ENCODE measurements around the gene CCDC87.

- TF ChIP-seq, protein P1, sequence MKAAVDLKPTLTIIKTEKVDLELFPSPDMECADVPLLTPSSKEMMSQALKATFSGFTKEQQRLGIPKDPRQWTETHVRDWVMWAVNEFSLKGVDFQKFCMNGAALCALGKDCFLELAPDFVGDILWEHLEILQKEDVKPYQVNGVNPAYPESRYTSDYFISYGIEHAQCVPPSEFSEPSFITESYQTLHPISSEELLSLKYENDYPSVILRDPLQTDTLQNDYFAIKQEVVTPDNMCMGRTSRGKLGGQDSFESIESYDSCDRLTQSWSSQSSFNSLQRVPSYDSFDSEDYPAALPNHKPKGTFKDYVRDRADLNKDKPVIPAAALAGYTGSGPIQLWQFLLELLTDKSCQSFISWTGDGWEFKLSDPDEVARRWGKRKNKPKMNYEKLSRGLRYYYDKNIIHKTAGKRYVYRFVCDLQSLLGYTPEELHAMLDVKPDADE (IDR thresholded peaks at IDR 0.05): no peak
- TF ChIP-seq, protein P2, sequence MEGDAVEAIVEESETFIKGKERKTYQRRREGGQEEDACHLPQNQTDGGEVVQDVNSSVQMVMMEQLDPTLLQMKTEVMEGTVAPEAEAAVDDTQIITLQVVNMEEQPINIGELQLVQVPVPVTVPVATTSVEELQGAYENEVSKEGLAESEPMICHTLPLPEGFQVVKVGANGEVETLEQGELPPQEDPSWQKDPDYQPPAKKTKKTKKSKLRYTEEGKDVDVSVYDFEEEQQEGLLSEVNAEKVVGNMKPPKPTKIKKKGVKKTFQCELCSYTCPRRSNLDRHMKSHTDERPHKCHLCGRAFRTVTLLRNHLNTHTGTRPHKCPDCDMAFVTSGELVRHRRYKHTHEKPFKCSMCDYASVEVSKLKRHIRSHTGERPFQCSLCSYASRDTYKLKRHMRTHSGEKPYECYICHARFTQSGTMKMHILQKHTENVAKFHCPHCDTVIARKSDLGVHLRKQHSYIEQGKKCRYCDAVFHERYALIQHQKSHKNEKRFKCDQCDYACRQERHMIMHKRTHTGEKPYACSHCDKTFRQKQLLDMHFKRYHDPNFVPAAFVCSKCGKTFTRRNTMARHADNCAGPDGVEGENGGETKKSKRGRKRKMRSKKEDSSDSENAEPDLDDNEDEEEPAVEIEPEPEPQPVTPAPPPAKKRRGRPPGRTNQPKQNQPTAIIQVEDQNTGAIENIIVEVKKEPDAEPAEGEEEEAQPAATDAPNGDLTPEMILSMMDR (conservative IDR thresholded peaks at IDR 0.05; ENCODE audit: low read depth in 2 of 2): no peak
Measured at GRCh38 chr11:66564984-66565383, 27.9 kb downstream of the CCDC87 start.
